NT2/D1 (cell line): ENCODE data around the gene LPCAT2.

Experiments
- DNase-seq: peaks from one replicate; pipeline ENCODE4 v3.0.0-alpha.2; 2011; ENCODE audit warnings: low read depth, low spot score
- H3K27me3 ChIP-seq: 2 replicates; pipeline ENCODE4 v1.6.0; 2011; ENCODE audit warnings: mild to moderate bottlenecking; ENCODE audit not compliant: insufficient read length, insufficient read depth
- H3K36me3 ChIP-seq: 2 replicates; pipeline ENCODE4 v1.6.1; 2011; ENCODE audit warnings: mild to moderate bottlenecking, low read length, mixed read lengths; ENCODE audit not compliant: insufficient read depth, insufficient read length
- H3K4me1 ChIP-seq: 2 replicates; pipeline ENCODE4 v1.5.1; 2011; ENCODE audit not compliant: insufficient read depth, insufficient read length
- H3K4me3 ChIP-seq: 2 replicates; pipeline ENCODE4 v1.5.1; 2011; ENCODE audit warnings: low read depth; ENCODE audit not compliant: insufficient read length
- H3K9ac ChIP-seq: 2 replicates; pipeline ENCODE4 v1.6.0; 2011; ENCODE audit warnings: low read depth; ENCODE audit not compliant: insufficient read length
- H3K9me3 ChIP-seq: 2 replicates; pipeline ENCODE4 v1.5.1; 2011; ENCODE audit warnings: mild to moderate bottlenecking, low read length; ENCODE audit not compliant: insufficient read depth
- SUZ12 ChIP-seq: IDR thresholded peaks from 2 replicates; pipeline ENCODE4 v1.6.1; 2011; ENCODE audit not compliant: insufficient read length, insufficient read depth; ENCODE audit errors: extremely low read depth
- YY1 ChIP-seq: IDR thresholded peaks from 2 replicates; pipeline ENCODE4 v1.6.1; 2011; ENCODE audit not compliant: insufficient read length, insufficient read depth
- ZNF274 ChIP-seq: IDR thresholded peaks from 2 replicates; pipeline ENCODE4 v1.6.1; 2011; ENCODE audit warnings: mild to moderate bottlenecking, low read depth, low read length

The LPCAT2 gene

DNA sequence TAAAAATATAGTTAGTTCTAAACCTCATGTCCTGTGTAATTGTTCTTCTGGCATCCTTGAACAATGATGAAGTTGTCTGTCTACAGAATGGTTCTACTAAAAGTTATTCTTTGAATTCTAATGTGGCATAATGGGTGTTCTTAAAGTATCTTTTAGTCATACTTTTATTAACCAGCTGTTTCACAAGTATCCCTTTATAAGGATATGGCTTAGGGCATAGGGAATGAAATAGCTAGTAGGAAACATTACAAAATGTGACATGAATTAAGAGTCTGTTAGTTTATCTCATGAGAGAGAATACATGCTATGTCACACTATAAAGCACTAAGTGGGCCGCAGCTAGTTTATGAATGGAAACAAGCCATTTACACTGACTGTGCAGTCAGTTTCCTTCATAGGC, 31.3 kb downstream of the LPCAT2 start:
- Histone ChIP-seq H3K27me3 (no peaks in the 10 kb centered on the region), H3K4me1 (no peaks in the 10 kb centered on the region), H3K4me3 (no peak overlapping the region), H3K36me3 (no peaks in the 10 kb centered on the region), H3K9me3 (no peaks in the 10 kb centered on the region), H3K9ac (no peak overlapping the region)
- TF ChIP-seq SUZ12 (no peak), YY1 (no peak), ZNF274 (no peak)
- DNase-seq = no peak

DNA sequence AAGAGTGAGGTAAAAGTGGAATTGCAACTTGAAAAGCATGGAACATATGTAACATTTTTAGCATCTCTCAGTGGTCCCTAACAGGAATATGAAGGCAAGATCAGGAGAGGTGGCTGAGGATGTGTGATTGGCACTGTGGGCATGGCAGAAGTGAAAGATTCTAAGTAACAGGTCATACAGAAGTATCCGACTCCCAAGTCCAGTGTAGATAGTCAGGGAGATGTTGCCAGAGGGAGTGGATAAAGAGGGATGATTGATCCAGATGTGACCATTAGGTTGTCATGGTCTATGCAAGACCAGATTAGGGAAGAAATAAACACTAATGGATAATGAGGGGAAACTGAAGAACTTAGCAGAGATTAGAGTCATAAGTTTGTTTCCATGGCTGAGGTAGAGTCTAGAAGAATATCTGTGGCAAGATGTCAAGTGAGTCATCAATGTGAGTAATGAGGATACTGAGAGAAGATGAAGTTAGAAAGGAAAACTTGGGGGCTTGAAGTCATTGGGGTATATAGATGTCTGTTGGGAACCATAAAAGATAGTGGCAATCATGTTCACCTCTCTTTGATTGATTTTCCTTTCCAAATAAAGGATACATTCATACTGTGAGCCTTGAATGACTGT, 33.7 kb downstream of the LPCAT2 start:
- no peak overlapping the region for H3K4me3 ChIP-seq
- DNase-seq = no peak
- no peaks in the 10 kb centered on the region for H3K4me1 ChIP-seq
- no peak overlapping the region for H3K9ac ChIP-seq
- TF ChIP-seq SUZ12 (no peak), ZNF274 (no peak), YY1 (no peak)
- peaks cover 3% of the 10 kb centered on the region for H3K36me3 ChIP-seq
- no peaks in the 10 kb centered on the region for H3K9me3 ChIP-seq
- H3K27me3 ChIP-seq = no peaks in the 10 kb centered on the region

DNA sequence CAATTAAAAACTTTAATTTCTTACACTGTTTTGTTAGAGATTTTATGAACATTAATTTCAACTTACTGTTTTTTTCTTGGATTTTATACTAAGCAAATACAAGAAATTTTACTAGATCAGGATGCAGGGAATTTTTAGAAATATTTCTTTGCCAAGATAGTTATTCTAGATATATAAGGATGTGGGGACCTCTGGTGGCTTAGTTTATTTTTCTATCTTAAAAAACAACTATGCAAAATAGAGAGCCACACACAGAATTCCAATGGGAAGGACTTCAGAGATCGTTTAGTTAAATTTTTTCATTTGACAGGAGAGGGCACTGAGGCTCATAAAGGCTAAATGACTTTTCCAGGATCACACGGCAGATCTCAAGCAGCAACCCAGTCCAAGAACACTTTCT, 34.6 kb downstream of the LPCAT2 start:
- H3K27me3 ChIP-seq = no peaks in the 10 kb centered on the region
- DNase-seq = no peak
- no peak overlapping the region for H3K4me3 ChIP-seq
- H3K4me1 ChIP-seq = no peaks in the 10 kb centered on the region
- no peaks in the 10 kb centered on the region for H3K9me3 ChIP-seq
- H3K36me3 ChIP-seq = peaks cover 3% of the 10 kb centered on the region
- TF ChIP-seq SUZ12 = no peak
- no peak overlapping the region for H3K9ac ChIP-seq

DNA sequence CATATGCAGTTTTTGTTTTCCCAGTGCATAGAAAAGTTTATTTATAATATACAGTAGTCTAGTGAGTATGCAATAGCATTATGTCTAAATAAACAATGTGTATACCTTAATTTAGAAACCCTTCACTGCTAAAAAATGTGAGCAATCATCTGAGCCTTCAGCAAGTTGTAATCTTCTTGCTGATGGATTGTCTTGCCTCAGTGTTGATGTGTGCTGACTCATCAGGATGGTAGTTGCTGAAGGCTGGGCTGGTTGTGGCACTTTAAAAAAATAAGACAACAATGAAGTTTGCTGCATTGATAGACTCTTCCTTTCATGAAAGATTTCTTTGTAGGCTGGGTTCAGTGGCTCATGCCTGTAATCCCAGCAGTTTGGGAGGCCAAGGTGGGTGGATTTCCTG, 43.7 kb downstream of the LPCAT2 start:
- Histone ChIP-seq H3K27me3 (no peaks in the 10 kb centered on the region), H3K4me1 (no peaks in the 10 kb centered on the region), H3K4me3 (no peak overlapping the region), H3K9me3 (peaks cover 13% of the 10 kb centered on the region; the same call in 1 of the 2 replicates), H3K9ac (no peak overlapping the region), H3K36me3 (peaks cover 19% of the 10 kb centered on the region)
- TF ChIP-seq SUZ12 (no peak), YY1 (no peak), ZNF274 (no peak)
- DNase-seq = no peak

DNA sequence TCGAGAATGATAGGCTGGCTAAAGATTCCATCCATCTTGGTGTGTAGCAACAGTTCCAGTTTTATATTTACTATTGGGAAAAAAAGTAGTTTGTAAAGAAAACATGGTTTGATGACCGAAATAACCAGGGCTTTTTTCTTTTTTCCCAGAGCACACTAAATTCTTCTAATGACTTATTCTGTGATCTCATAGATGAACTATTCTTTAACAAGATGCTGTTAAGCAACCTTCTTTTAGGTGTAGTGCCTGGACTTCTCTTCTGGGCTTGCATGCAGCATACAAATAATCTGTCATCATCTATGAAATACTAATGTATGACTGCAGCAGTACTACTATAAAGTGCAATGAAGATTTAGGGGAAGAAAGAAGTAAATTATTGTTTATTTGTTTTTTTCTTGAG, 46.6 kb downstream of the LPCAT2 start:
- Histone ChIP-seq H3K4me1 (no peaks in the 10 kb centered on the region), H3K9ac (no peak overlapping the region), H3K4me3 (no peak overlapping the region), H3K27me3 (no peaks in the 10 kb centered on the region), H3K36me3 (peaks cover 14% of the 10 kb centered on the region), H3K9me3 (peaks cover 13% of the 10 kb centered on the region; the same call in 1 of the 2 replicates)
- TF ChIP-seq ZNF274 = no peak
- no peak for TF ChIP-seq YY1
- no peak for TF ChIP-seq SUZ12
- no peak for DNase-seq

DNA sequence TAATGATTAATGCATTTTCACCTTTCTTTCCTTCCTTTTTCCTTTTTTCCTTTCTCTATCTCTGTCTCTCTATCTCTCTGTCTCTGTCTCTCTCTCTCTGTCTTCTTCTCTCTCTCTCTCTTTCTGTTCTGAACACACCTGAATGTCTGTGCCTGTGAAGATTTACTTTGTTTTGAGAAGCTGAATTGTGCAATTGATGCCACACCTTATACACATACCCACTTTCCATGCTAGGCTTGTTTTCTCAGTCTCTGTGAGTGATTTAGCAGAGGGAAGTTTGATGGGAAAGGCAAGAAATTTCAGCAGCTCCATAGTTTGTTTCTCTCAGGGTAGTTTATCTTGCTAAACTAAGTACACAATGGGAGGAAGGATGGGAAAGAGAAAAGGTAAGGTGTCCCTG, 48.3 kb downstream of the LPCAT2 start:
- Histone ChIP-seq H3K9ac (no peak overlapping the region), H3K4me3 (no peak overlapping the region), H3K9me3 (peaks cover 13% of the 10 kb centered on the region; the same call in 1 of the 2 replicates), H3K4me1 (no peaks in the 10 kb centered on the region), H3K27me3 (no peaks in the 10 kb centered on the region), H3K36me3 (peaks cover 13% of the 10 kb centered on the region)
- DNase-seq = no peak
- TF ChIP-seq YY1 (no peak), SUZ12 (no peak), ZNF274 (no peak)

DNA sequence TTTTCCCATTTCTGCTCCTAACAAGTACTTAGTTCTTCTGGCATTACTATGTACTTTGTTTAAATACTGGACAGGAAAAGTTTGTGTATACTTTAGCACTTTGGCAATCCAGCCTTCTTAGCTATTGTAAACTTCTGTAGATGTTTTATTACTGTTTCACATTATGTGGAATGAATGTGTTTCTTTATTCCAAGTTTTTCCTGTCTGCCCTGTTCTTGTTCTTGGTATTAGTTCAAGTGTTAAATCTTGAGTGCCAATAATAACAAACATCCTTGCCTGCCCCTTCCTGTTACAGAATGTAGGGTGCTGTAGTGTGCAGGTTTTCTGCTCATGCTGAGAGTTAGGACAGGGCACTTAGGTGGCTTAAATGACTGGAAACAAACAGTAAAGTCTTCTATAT, 50.4 kb downstream of the LPCAT2 start:
- H3K27me3 ChIP-seq = no peaks in the 10 kb centered on the region
- H3K36me3 ChIP-seq = peaks cover 7% of the 10 kb centered on the region
- DNase-seq = no peak
- no peak overlapping the region for H3K4me3 ChIP-seq
- no peak overlapping the region for H3K9ac ChIP-seq
- peaks cover 5% of the 10 kb centered on the region; the same call in 1 of the 2 replicates for H3K9me3 ChIP-seq
- no peak for TF ChIP-seq YY1
- TF ChIP-seq ZNF274 = no peak
- no peak for TF ChIP-seq SUZ12
- no peaks in the 10 kb centered on the region for H3K4me1 ChIP-seq
